ENCODE data around the gene SDK1. TPM values are rescaled to one million over a fixed set of nuclear protein-coding genes. Genes with fewer than 3 reads are reported as not detected.
"Not testable (repeated sequence)": the region's sequence is repeated elsewhere in the genome, so short reads cannot be mapped to it uniquely, and the experiment has no call there.

SDK1 gene
- total RNA-seq, 4 donors from 2014 or later, result 1.3 to 5.0 (median 2.0) TPM

GRCh38 chr7:4249241-4249640 lies 948.2 kb downstream of the SDK1 start:
- H3K4me3 ChIP-seq (replicated peaks in 1 of 3), result no peak overlapping the region
- WGBS, 2 donors, result 82 to 90% methylated on average over 3 to 4 of the region's 4 CpGs
- no peak for TF ChIP-seq POLR2A (IDR thresholded peaks at IDR 0.05)
- no peak for TF ChIP-seq CTCF (IDR thresholded peaks at IDR 0.05)
- no peak for DNase-seq
- H3K27me3 ChIP-seq, result no peaks in the 10 kb centered on the region
- intact Hi-C loops (cut with DNase I), result no loop called here
- H3K4me1 ChIP-seq, result no peaks in the 10 kb centered on the region
- no peak overlapping the region for H3K27ac ChIP-seq
- no peaks in the 10 kb centered on the region for H3K9me3 ChIP-seq
- H3K36me3 ChIP-seq, result no peaks in the 10 kb centered on the region

DNA sequence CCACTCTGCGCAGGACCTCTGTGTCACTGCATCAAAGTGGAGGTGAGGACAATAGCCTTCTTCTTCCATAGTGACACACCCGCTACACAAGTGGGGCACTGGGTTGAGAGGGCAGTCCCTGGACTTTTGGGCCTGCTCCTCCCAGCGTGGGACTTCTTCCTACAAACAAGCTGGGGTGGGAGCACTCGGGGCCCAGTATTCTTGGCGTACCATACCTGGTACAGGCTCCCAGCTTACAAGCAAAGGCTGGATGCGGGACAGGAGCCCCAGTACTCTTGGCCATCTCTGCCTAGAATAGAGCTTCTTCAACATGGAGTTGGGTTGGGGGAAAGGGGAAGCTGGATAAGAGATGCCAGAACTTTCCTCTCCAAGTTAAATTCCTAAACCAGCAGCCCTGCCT lies 954.3 kb downstream of the SDK1 start:
- Histone ChIP-seq H3K9me3 (no peaks in the 10 kb centered on the region), H3K27ac (no peak overlapping the region), H3K36me3 (no peaks in the 10 kb centered on the region), H3K4me1 (no peaks in the 10 kb centered on the region), H3K27me3 (no peaks in the 10 kb centered on the region), H3K4me3 (replicated peaks in 1 of 3) (no peak overlapping the region)
- intact Hi-C loops (cut with DNase I), result no loop called here
- WGBS, 2 donors, result 95 to 99% methylated on average over 6 of the region's 6 CpGs
- no peak for TF ChIP-seq POLR2A (IDR thresholded peaks at IDR 0.05)
- no peak for TF ChIP-seq CTCF (IDR thresholded peaks at IDR 0.05)
- no peak for DNase-seq

DNA sequence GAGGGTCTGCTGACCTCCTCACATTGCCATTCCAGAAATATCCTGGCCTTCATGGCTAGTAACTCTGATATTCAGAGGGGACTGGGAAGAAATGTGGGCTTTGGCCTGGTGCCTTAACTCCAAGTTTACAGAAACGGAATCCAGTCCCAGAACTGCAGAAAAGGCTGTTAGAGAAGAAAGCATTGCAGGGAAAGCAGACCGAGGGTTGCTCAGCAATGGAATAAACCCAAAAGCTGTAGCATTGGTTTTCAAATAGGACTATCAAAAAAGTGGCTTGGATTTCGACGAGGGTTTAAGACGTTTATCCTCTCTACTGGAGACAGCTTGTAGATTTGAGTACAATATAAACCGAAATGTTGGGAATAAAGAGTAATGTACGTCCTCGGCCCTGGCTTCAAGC lies 955.2 kb downstream of the SDK1 start:
- 24 to 27% methylated on average over 8 of the region's 8 CpGs for WGBS, 2 donors
- intact Hi-C loops (cut with DNase I), result no loop called here
- H3K36me3 ChIP-seq, result no peaks in the 10 kb centered on the region
- no peaks in the 10 kb centered on the region for H3K9me3 ChIP-seq
- no peak for DNase-seq
- TF ChIP-seq POLR2A (IDR thresholded peaks at IDR 0.05) (no peak), CTCF (IDR thresholded peaks at IDR 0.05) (no peak)
- H3K27me3 ChIP-seq, result no peaks in the 10 kb centered on the region
- no peak overlapping the region for H3K4me3 ChIP-seq (replicated peaks in 1 of 3)
- H3K27ac ChIP-seq, result no peak overlapping the region
- H3K4me1 ChIP-seq, result no peaks in the 10 kb centered on the region

GRCh38 chr7:4257146-4258111 lies 956.4 kb downstream of the SDK1 start:
- no peak overlapping the region for H3K4me3 ChIP-seq (replicated peaks in 1 of 3)
- intact Hi-C loops (cut with DNase I), result no loop called here
- no peaks in the 10 kb centered on the region for H3K4me1 ChIP-seq
- TF ChIP-seq POLR2A (IDR thresholded peaks at IDR 0.05) (no peak), CTCF (IDR thresholded peaks at IDR 0.05) (no peak)
- no peaks in the 10 kb centered on the region for H3K27me3 ChIP-seq
- 86 to 93% methylated on average over 15 of the region's 15 CpGs for WGBS, 2 donors
- no peaks in the 10 kb centered on the region for H3K36me3 ChIP-seq
- no peaks in the 10 kb centered on the region for H3K9me3 ChIP-seq
- no peak overlapping the region for H3K27ac ChIP-seq
- no peak for DNase-seq

DNA sequence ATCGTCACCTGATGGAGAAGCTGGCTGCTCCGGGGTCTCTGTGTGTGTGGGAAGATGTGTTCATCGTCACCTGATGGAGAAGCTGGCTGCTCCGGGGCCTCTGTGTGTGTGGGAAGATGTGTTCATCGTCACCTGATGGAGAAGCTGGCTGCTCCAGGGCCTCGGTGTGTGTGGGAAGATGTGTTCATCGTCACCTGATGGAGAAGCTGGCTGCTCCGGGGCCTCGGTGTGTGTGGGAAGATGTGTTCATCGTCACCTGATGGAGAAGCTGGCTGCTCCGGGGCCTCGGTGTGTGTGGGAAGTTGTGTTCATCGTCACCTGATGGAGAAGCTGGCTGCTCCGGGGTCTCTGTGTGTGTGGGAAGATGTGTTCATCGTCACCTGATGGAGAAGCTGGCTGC lies 959.1 kb downstream of the SDK1 start:
- not testable (repeated sequence) for DNase-seq; H3K27me3 ChIP-seq; H3K4me3 ChIP-seq (replicated peaks in 1 of 3); H3K27ac ChIP-seq; H3K9me3 ChIP-seq; H3K4me1 ChIP-seq; H3K36me3 ChIP-seq
- WGBS, 2 donors, result 91 to 94% methylated on average over 14 to 15 of the region's 15 CpGs
- intact Hi-C loops (cut with DNase I), result loop anchor here (10.0 kb wide), 1 partner anchor 55 kb away; no protein-coding TSS in a partner anchor
